SH-SY5Y (cell line): ENCODE data around the gene CENPN.

Source experiments
- GATA2 ChIP-seq: IDR thresholded peaks from 2 replicates; pipeline ENCODE4 v1.6.1; 2011; ENCODE audit warnings: mild to moderate bottlenecking, low read depth, low read length
- GATA3 ChIP-seq: IDR thresholded peaks from 2 replicates; pipeline ENCODE4 v1.6.1; 2011; ENCODE audit warnings: low read depth, mild to moderate bottlenecking, low read length, moderate library complexity

Gene CENPN

DNA sequence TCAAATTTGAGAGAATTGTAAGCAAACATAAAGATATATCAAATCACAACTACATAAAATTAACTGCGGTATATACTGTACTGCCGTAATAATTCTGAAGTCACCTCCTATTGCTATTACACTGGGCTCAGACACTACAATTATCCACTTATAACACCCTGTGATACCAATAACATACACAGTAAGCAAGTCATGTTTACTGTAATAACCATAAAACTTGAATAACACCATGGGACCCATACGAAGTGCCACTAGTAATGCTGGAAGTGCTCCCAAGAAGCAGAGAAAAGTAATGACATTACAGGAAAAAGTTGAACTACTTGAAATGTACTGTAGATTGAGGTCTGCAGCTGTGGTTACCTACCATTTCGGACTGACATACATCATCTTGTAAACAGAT lies 24.4 kb upstream of the CENPN start:
- TF ChIP-seq GATA3 (no peak), GATA2 (no peak)

DNA sequence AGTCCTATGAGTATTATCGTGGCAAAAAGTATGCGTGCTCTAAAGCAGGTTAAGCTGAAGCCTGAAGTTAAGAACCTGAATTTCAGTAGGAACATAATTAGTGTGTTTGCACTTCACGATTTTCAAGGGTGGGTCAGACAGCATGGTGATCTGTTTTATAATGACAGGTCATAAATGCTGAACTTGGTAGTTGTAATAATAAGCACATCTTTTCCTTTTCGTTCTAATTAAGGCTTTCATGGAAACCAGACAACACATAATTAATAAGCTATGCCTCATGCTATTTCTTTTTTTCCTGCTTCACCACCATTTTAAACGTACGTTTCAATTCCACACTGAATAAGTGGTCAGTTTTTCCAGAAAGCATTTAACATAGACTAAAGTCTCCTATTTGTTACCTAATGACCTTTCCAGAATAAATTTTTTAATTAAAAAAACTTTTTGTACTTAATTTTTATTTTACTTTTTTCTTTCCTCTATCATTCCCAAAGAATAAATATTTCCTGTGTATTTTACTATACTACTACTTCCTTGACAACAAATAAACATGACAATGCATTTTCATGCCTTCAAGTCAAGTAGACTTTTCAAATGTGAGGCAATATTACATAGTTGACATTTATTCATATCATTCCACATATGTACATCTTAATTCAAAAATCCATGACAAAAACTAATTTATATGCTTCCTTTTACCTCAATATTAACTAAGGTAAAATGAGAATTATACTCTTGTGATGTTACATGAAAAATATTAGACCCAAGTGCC lies 22.7 kb upstream of the CENPN start:
- no peak for TF ChIP-seq GATA2

DNA sequence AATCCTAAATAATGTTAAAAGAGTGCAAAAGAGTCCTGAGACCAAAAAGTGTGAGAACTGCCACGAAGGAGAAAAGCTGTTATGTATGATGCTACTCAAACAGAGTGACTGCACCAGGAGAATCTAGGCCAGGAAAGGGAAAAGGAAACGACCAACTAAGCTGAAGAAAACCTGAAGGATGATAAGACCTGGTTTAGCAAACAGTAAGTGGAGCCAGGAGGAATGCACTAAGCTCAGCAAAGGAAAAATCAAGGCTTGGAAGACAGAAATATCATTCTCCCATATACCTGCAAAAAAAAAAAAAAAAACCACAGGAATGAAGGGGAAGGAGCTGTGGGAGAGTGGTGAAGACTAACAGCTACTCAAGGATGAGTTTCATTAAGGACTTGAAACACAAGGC lies 21.4 kb upstream of the CENPN start:
- TF ChIP-seq GATA3 (no peak), GATA2 (no peak)

DNA sequence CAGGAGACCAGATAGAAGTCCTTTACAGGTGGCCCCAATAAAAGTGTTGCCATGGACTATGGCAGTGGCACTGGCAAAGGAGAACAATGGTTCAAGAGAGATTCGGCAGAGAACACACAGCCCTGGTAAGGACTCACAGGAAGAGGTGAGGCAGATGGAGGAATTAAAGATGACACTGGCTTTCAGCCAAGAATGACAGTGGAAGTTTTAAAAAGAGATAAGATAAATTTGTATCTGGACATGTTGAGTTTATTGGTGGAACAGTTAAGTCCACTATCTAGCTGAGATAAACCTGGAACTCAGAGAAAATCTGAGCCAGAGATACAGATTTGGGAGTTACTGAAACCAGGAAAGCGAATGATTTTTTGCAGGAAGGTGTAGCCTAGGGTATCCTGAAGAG lies 20.5 kb upstream of the CENPN start:
- no peak for TF ChIP-seq GATA2
- TF ChIP-seq GATA3: no peak

DNA sequence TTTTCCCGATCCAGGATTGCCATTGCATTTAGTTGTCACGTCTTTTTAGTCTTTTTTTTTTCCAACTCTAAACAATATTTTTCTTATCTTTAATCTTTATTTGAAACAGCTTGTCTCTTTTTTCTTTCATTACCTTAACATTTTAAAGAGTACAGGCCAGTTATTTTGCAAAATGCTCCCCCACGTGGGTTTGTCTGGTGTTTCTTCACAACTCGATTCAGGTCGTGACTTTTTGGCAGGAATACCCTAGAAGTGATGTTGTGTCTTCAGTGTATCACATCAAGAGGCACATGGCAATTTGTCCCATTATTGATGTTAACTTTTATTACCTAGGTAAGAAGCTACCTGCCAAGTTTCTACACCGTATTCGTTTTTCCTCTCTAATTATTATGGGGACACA lies 18.3 kb upstream of the CENPN start:
- no peak for TF ChIP-seq GATA3
- TF ChIP-seq GATA2: no peak

- TF ChIP-seq GATA2: no peak
- TF ChIP-seq GATA3: no peak
Measured at GRCh38 chr16:80989801-80990200, 17.2 kb upstream of the CENPN start.

DNA sequence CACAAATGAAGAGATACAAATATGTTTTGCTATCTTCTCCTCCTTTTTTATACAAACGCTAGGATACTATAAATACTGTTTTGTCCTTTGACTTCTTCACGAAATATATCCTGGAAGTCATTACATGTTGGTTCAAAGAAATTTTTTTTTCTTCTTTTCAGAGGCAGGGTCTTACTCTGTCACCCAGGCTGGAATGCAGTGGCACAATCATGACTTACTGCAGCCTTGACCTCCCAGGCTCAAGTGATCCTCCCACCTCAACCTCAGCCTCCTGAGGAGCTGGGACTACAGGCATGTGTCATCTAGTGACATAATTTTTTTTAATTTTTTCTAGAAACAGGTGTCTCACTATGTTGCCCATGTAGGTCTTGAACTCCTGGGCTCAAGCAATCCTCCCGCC lies 16.4 kb upstream of the CENPN start:
- TF ChIP-seq GATA3: no peak
- TF ChIP-seq GATA2: no peak

DNA sequence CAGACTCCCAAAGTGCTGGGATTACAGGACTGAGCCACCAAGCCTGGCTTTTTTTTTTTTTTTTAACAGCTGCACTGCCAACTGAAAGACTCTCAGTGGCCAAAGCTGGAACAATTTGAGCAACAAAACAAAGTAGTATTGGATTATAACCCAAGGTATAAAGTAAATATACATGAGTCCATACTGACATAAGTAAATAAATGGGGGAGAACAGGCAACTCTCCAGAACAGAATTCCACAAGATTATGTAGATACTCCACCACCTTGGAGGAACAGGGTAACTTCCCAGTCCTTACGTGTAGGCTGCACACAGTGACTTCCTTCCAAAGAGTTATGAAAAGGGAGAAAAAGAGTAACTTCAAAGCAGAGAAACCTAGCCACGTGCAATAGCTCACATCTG lies 16.0 kb upstream of the CENPN start:
- no peak for TF ChIP-seq GATA3
- TF ChIP-seq GATA2: no peak

DNA sequence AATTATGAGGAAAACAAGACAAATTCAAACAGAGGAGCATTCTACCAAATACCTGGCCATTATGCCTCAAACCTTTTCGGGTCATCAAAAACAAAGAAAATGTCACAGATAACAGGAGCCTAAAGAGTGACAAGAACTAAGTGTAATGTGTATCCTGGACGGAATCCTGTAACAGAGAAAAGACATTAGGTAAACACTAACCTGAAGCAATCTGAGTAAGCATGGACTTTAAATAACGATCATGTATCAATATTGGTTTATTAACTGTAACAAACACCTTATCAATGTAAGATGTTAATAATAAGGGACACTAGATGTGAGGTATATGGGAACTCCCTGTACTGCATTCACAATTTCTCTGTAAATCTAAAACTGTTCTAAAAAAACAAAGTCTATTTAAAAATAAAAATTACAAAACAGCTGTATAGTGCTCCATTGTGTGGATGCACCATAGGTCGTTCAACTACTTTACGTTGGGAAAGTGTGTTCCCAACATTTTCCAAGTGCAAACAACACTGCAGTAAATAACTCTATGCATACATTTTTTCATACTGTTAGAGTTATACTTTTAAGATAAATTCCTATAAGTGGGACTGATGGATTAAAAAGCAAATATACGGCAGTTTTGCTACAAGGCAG lies 15.1 kb upstream of the CENPN start:
- TF ChIP-seq GATA3 (no peak), GATA2 (no peak)

DNA sequence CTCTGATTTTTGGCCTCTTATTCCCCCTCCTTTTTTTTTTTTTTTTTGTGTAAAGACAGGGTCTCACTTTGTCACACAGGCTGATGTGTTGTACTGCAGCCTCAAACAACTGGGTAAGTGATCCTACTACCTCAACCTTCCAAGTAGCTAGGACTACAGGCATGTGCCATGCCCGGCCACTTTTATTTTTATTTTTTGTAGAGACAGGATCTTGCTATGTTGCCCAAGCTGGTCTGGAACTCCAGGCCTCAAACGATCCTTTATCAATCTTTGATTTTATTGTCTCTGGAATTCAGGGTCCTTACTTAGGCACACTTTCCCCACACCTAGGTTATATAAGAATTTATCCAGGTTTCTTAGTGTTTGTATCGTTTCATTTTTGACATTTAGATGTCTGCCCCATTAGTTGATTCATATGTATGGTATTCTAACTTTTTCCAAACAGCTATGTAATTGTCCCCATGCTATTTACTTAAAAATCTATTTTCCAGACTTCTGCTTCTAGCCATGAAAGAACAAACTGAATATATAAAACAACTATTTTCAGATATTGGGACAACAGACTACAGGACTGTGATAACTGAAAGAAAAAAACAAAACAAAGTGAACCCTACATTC lies 14.2 kb upstream of the CENPN start:
- TF ChIP-seq GATA3 (no peak), GATA2 (no peak)

DNA sequence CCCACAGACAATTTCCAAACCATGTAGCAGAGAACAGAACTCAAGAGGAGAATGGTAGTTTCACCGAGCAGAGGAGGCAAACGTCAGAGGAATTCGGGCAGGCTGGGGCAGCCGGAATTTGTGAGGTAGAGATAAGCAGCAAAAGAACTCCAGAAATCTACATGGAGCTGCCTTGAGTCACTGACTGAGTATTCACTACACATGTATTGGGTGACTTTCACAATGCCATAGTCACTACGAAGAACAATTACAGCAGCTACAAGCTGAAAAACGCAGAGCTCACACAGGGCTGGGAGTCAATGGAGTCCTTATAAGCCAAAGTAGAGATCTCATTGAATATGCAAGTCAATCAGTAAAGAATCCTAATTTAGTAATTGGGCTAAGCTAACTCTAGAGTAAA lies 13.7 kb upstream of the CENPN start:
- TF ChIP-seq GATA2: no peak
- no peak for TF ChIP-seq GATA3

DNA sequence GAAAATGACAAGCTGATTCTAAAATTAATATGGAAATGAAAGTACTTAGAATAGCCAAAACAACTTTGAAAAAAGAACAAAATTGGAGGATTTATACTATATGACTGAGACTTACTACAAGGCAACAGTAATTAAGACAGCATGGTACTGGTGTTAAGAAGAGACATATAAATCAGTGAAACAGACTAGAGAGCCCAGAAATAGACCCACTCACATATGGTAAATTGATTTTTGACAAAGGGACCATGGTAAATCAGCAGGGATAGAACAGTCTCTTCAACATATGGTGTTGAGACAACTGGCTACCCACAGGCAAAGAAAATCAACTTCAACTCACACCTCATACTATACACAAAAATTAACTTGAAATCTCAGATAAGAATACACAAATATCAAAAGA lies 13.2 kb upstream of the CENPN start:
- TF ChIP-seq GATA2 (no peak), GATA3 (no peak)

DNA sequence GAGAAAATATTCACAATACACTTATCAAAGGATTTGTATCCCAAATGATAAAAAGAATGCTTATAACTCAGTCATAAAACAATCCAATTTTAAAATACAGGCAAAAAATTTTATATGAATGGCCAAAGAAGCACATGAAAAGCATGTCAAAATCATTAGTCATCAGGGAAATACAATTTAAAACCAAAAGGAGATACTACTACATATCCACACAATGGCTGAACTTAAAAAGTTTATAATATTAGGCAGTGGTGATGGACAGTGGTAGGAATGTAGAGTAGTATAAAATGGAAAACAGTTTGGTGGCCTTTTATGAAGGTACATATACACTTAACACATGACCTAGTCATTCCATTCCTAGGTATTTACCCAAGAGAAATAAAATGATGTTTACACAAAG lies 12.6 kb upstream of the CENPN start:
- TF ChIP-seq GATA3 (no peak), GATA2 (no peak)

GRCh38 chr16:80996688-80997138 lies 10.3 kb upstream of the CENPN start:
- TF ChIP-seq GATA2 (no peak), GATA3 (no peak)

- TF ChIP-seq GATA3 (no peak), GATA2 (no peak)
Measured at GRCh38 chr16:80997139-80997798, 9.7 kb upstream of the CENPN start.
